Activated CD4-positive, alpha-beta T cell treated with anti-CD3 and anti-CD28 coated beads for 36 hours (primary cell): ENCODE results near the gene TIMP3. TPM values are rescaled to one million over a fixed set of nuclear protein-coding genes. Genes with fewer than 3 reads are reported as not detected.

Experiments used
- ATAC-seq: fragments of 200-7000 bp; cut with Tn5 transposase; one replicate; pipeline ENCODE4 v1.10.0; 2021; ENCODE audit warnings: mild to moderate bottlenecking, moderate library complexity
- CTCF ChIA-PET: fragments of 350-600 bp; sonication (Branson Sonifier 250); formaldehyde crosslinking; loops from one replicate; lab custom pipeline; 2021; ENCODE audit warnings: antibody characterized with exemption; lab: Charles Lee
- POLR2A ChIA-PET: fragments of 350-600 bp; sonication (Branson Sonifier 250); formaldehyde crosslinking; loops from one replicate; lab custom pipeline; 2021; ENCODE audit warnings: antibody characterized with exemption, inconsistent platforms; lab: Charles Lee
- DNase-seq: peaks from one replicate; pipeline ENCODE4 v3.0.0-alpha.2; 2020
- H3K27ac Mint-ChIP-seq: one replicate; pipeline ENCODE4 v1.8.0; 2021; ENCODE audit warnings: mixed read lengths
- H3K27me3 Mint-ChIP-seq: one replicate; pipeline ENCODE4 v1.8.0; 2021; ENCODE audit warnings: mixed read lengths
- H3K36me3 Mint-ChIP-seq: one replicate; pipeline ENCODE4 v1.8.0; 2021; ENCODE audit warnings: low read depth, mixed read lengths
- H3K4me1 Mint-ChIP-seq: one replicate; pipeline ENCODE4 v1.8.0; 2021; ENCODE audit warnings: mixed read lengths
- H3K4me3 Mint-ChIP-seq: one replicate; pipeline ENCODE4 v1.8.0; 2021; ENCODE audit warnings: mild to moderate bottlenecking, moderate library complexity, mixed read lengths
- H3K9me3 Mint-ChIP-seq: one replicate; pipeline ENCODE4 v1.8.0; 2021; ENCODE audit warnings: low read depth, mixed read lengths
- intact Hi-C, 2 experiments: fragments of 100-400 bp; cut with DNase I in 1 of 2; cut with micrococcal nuclease in 1 of 2; formaldehyde crosslinking; loops; one replicate each; pipeline versions ENCODE4 v1.14.2 to v1.15.1; 2022 to 2024; cut with DNase I, micrococcal nuclease
- total RNA-seq, 2 experiments: library from RNA; stranded (reverse); gene quantifications; one replicate each; pipeline ENCODE4 v1.2.3, GENCODE V29; 2021

The TIMP3 gene
- total RNA-seq, 2 experiments from 2014 or later = not detected

GRCh38 chr22:32823024-32823730, 21.7 kb downstream of the TIMP3 start:
- Mint-ChIP-seq H3K36me3 (no peaks in the 10 kb centered on the region), H3K4me3 (no peak overlapping the region), H3K4me1 (no peaks in the 10 kb centered on the region), H3K27me3 (no peaks in the 10 kb centered on the region), H3K27ac (no peak overlapping the region), H3K9me3 (no peaks in the 10 kb centered on the region)
- peak; percentile 31 for DNase-seq
- CTCF ChIA-PET = no interaction called here
- intact Hi-C loops = loop anchor here in 1 of 2 experiments (10.0 kb wide), 1 partner anchor 162 kb away; no protein-coding TSS in a partner anchor
- no peak for ATAC-seq
- POLR2A ChIA-PET = no interaction called here

- DNase-seq (no peak), ATAC-seq (no peak)
- H3K4me1 Mint-ChIP-seq = no peaks in the 10 kb centered on the region
- intact Hi-C loops = loop anchor here in 1 of 2 experiments (10.0 kb wide), 1 partner anchor 160 kb away; no protein-coding TSS in a partner anchor
- H3K4me3 Mint-ChIP-seq = no peak overlapping the region
- ChIA-PET CTCF (no interaction called here), POLR2A (no interaction called here)
- no peaks in the 10 kb centered on the region for H3K36me3 Mint-ChIP-seq
- H3K27ac Mint-ChIP-seq = no peak overlapping the region
- H3K9me3 Mint-ChIP-seq = no peaks in the 10 kb centered on the region
- H3K27me3 Mint-ChIP-seq = no peaks in the 10 kb centered on the region
Measured at GRCh38 chr22:32824531-32825312, 23.2 kb downstream of the TIMP3 start.

GRCh38 chr22:32826537-32826936, 25.0 kb downstream of the TIMP3 start:
- POLR2A ChIA-PET = no interaction called here
- CTCF ChIA-PET = interaction anchor here (1.6 kb wide), 1 partner anchor 23 kb away, joined by 3 read pairs; no protein-coding TSS in a partner anchor
- DNase-seq (no peak), ATAC-seq (no peak)
- Mint-ChIP-seq H3K4me1 (peaks cover 3% of the 10 kb centered on the region), H3K27me3 (no peaks in the 10 kb centered on the region), H3K27ac (no peak overlapping the region), H3K4me3 (no peak overlapping the region), H3K9me3 (no peaks in the 10 kb centered on the region), H3K36me3 (no peaks in the 10 kb centered on the region)
- intact Hi-C loops = loop anchor here in 1 of 2 experiments (10.0 kb wide), 1 partner anchor 158 kb away; no protein-coding TSS in a partner anchor

- CTCF ChIA-PET = interaction anchor here (0.9 to 1.6 kb wide), 3 partner anchors 14 to 32 kb away, joined by 3 read pairs; no protein-coding TSS in a partner anchor
- H3K36me3 Mint-ChIP-seq = no peaks in the 10 kb centered on the region
- DNase-seq (no peak), ATAC-seq (no peak)
- peaks cover 9% of the 10 kb centered on the region for H3K4me1 Mint-ChIP-seq
- no peak overlapping the region for H3K27ac Mint-ChIP-seq
- H3K4me3 Mint-ChIP-seq = no peak overlapping the region
- H3K9me3 Mint-ChIP-seq = no peaks in the 10 kb centered on the region
- intact Hi-C loops = loop anchor here in 1 of 2 experiments (10.0 kb wide), 1 partner anchor 158 kb away; no protein-coding TSS in a partner anchor
- POLR2A ChIA-PET = no interaction called here
- H3K27me3 Mint-ChIP-seq = no peaks in the 10 kb centered on the region
Measured at GRCh38 chr22:32827049-32827602, 25.6 kb downstream of the TIMP3 start.

- Mint-ChIP-seq H3K4me3 (no peak overlapping the region), H3K36me3 (no peaks in the 10 kb centered on the region), H3K27me3 (no peaks in the 10 kb centered on the region), H3K27ac (no peak overlapping the region), H3K9me3 (no peaks in the 10 kb centered on the region), H3K4me1 (peaks cover 10% of the 10 kb centered on the region)
- POLR2A ChIA-PET = no interaction called here
- no peak for DNase-seq
- CTCF ChIA-PET = interaction anchor here (1.3 kb wide), 1 partner anchor 15 kb away, joined by 3 read pairs; no protein-coding TSS in a partner anchor
- intact Hi-C loops = loop anchor here in 1 of 2 experiments (10.0 kb wide), 1 partner anchor 157 kb away; no protein-coding TSS in a partner anchor
- no peak for ATAC-seq
Measured at GRCh38 chr22:32828150-32828549, 26.6 kb downstream of the TIMP3 start.

GRCh38 chr22:32828561-32828960, 27.1 kb downstream of the TIMP3 start:
- intact Hi-C loops = loop anchor here in 1 of 2 experiments (10.0 kb wide), 1 partner anchor 156 kb away; no protein-coding TSS in a partner anchor
- Mint-ChIP-seq H3K4me1 (peaks cover 10% of the 10 kb centered on the region), H3K36me3 (no peaks in the 10 kb centered on the region), H3K4me3 (no peak overlapping the region), H3K27ac (no peak overlapping the region), H3K9me3 (no peaks in the 10 kb centered on the region), H3K27me3 (no peaks in the 10 kb centered on the region)
- POLR2A ChIA-PET = no interaction called here
- ATAC-seq = no peak
- DNase-seq = no peak
- CTCF ChIA-PET = no interaction called here

GRCh38 chr22:32829451-32829851, 27.9 kb downstream of the TIMP3 start:
- ATAC-seq = no peak
- CTCF ChIA-PET = interaction anchor here (0.6 to 0.8 kb wide), 2 partner anchors 305 to 1550 kb away, joined by 3 read pairs; no protein-coding TSS in a partner anchor
- POLR2A ChIA-PET = no interaction called here

GRCh38 chr22:32830473-32830872, 29.0 kb downstream of the TIMP3 start:
- Mint-ChIP-seq H3K27me3 (no peaks in the 10 kb centered on the region), H3K4me3 (no peak overlapping the region), H3K27ac (no peak overlapping the region), H3K9me3 (no peaks in the 10 kb centered on the region), H3K36me3 (no peaks in the 10 kb centered on the region), H3K4me1 (peaks cover 10% of the 10 kb centered on the region)
- DNase-seq (no peak), ATAC-seq (no peak)
- intact Hi-C loops = no loop called here
- CTCF ChIA-PET = interaction anchor here (1.0 kb wide), 1 partner anchor 11 kb away, joined by 3 read pairs; no protein-coding TSS in a partner anchor
- POLR2A ChIA-PET = no interaction called here

More at GRCh38 chr22:32829451-32829851, 27.9 kb downstream of the TIMP3 start:
- intact Hi-C loops = loop anchor here in 1 of 2 experiments (10.0 kb wide), 1 partner anchor 155 kb away; no protein-coding TSS in a partner anchor
- Mint-ChIP-seq H3K4me1 (peaks cover 10% of the 10 kb centered on the region), H3K27ac (no peak overlapping the region), H3K9me3 (no peaks in the 10 kb centered on the region), H3K36me3 (no peaks in the 10 kb centered on the region), H3K27me3 (no peaks in the 10 kb centered on the region), H3K4me3 (no peak overlapping the region)
- DNase-seq = no peak

GRCh38 chr22:32830957-32831356, 29.5 kb downstream of the TIMP3 start:
- Mint-ChIP-seq H3K27ac (no peak overlapping the region), H3K4me1 (peaks cover 10% of the 10 kb centered on the region), H3K27me3 (no peaks in the 10 kb centered on the region), H3K9me3 (no peaks in the 10 kb centered on the region), H3K4me3 (no peak overlapping the region), H3K36me3 (no peaks in the 10 kb centered on the region)
- ChIA-PET POLR2A (no interaction called here), CTCF (interaction anchor here (1.0 kb wide), 2 partner anchors 10 to 34 kb away, joined by 3 to 4 read pairs; no protein-coding TSS in a partner anchor)
- no peak for DNase-seq
- intact Hi-C loops = no loop called here
- ATAC-seq = no peak

- ChIA-PET POLR2A (no interaction called here), CTCF (interaction anchor here (1.0 kb wide), 1 partner anchor 35 kb away, joined by 4 read pairs; no protein-coding TSS in a partner anchor)
- ATAC-seq (no peak), DNase-seq (no peak)
- no peaks in the 10 kb centered on the region for H3K36me3 Mint-ChIP-seq
- H3K27ac Mint-ChIP-seq = no peak overlapping the region
- no peaks in the 10 kb centered on the region for H3K27me3 Mint-ChIP-seq
- intact Hi-C loops = no loop called here
- peaks cover 10% of the 10 kb centered on the region for H3K4me1 Mint-ChIP-seq
- no peaks in the 10 kb centered on the region for H3K9me3 Mint-ChIP-seq
- H3K4me3 Mint-ChIP-seq = no peak overlapping the region
Measured at GRCh38 chr22:32831584-32831983, 30.1 kb downstream of the TIMP3 start.

- Mint-ChIP-seq H3K4me1 (peaks cover 10% of the 10 kb centered on the region), H3K27ac (no peak overlapping the region), H3K36me3 (no peaks in the 10 kb centered on the region), H3K9me3 (no peaks in the 10 kb centered on the region), H3K4me3 (no peak overlapping the region), H3K27me3 (no peaks in the 10 kb centered on the region)
- DNase-seq = no peak
- intact Hi-C loops = no loop called here
- ATAC-seq = no peak
- ChIA-PET POLR2A (no interaction called here), CTCF (interaction anchor here (1.0 kb wide), 1 partner anchor 35 kb away, joined by 4 read pairs; no protein-coding TSS in a partner anchor)
Measured at GRCh38 chr22:32832174-32832573, 30.7 kb downstream of the TIMP3 start.
